Measurements from ENCODE around the gene SH2D3C. TPM values are rescaled to one million over a fixed set of nuclear protein-coding genes. Genes with fewer than 3 reads are reported as not detected.

SH2D3C gene
- total RNA-seq, 1 donor from 2014 or later: not detected

DNA sequence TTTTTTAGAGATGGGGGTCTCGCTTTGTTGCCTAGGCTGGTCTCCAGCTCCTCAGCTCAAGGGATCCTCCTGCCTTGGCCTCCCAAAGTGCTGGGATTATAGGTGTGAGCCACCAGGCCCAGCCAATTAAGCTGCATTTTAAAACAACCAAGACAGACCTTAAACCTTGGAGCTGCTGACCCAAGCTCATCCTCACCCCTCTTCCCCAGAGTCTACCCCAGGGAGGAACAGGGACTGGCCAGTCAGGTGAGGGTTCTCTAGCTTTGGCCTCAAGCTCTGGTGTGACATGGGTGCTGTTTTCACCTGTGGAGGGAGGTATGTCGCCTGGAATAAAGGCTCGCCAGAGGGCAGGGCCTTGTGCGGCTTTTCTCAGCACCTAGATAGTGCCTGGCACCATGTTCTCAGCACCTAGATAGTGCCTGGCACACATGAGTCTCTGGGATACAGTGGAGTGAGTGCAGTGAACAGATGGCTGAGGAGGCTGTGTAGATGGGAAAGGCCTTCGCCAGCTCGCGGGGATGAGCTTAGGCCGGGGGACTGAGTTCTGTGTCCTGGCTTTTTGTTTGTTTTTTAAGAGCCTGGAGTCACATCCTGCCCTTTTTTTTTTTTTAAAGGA is 14.7 kb upstream of the SH2D3C start:
- Histone ChIP-seq H3K36me3 (ENCODE audit: control insufficient read depth, insufficient read depth, low read length) (peaks cover 25% of the 10 kb centered on the region), H3K27me3 (ENCODE audit: control insufficient read depth, insufficient read depth, low read length) (no peaks in the 10 kb centered on the region), H3K4me3 (ENCODE audit: low read depth, low read length) (no peak overlapping the region)
- FAIRE-seq: no peak
- DNase-seq (ENCODE audit: low read depth): no peak
- TF ChIP-seq, protein P1, sequence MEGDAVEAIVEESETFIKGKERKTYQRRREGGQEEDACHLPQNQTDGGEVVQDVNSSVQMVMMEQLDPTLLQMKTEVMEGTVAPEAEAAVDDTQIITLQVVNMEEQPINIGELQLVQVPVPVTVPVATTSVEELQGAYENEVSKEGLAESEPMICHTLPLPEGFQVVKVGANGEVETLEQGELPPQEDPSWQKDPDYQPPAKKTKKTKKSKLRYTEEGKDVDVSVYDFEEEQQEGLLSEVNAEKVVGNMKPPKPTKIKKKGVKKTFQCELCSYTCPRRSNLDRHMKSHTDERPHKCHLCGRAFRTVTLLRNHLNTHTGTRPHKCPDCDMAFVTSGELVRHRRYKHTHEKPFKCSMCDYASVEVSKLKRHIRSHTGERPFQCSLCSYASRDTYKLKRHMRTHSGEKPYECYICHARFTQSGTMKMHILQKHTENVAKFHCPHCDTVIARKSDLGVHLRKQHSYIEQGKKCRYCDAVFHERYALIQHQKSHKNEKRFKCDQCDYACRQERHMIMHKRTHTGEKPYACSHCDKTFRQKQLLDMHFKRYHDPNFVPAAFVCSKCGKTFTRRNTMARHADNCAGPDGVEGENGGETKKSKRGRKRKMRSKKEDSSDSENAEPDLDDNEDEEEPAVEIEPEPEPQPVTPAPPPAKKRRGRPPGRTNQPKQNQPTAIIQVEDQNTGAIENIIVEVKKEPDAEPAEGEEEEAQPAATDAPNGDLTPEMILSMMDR (IDR thresholded peaks at IDR 0.05; ENCODE audit: insufficient read depth, low read length, severe bottlenecking): no peak

DNA sequence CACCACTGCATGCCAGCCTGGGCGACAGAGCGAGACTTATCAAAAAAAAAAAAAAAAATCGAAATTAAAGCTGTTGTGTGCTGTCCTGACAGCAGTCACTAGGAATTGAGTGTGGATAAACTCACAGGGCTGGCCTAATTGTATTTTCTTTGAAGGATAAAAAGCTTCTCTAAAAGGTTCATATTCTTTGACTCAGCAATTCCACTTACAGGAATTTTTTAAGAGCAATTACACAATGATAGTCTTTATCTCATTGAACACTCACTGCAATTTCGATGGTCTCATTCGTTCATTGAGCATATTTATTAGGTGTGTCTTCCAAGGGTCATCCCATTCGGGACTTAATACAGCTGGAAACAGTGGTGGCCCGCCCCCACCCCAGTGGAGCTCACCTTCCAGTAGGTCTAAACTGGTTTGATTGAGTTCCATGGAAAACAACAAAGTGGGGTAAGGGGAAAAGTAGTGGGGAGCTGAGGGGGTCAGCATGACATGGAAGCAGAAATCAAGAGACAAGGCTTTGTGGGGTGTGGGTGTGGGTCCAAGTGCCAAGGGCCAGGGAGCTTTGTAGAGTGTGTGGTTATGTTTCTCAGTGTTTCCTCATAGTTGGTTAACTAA is 14.1 kb upstream of the SH2D3C start:
- FAIRE-seq (no peak), DNase-seq (ENCODE audit: low read depth) (no peak)
- TF ChIP-seq, protein P1 (IDR thresholded peaks at IDR 0.05; ENCODE audit: insufficient read depth, low read length, severe bottlenecking): no peak
- Histone ChIP-seq H3K4me3 (ENCODE audit: low read depth, low read length) (no peak overlapping the region), H3K36me3 (ENCODE audit: control insufficient read depth, insufficient read depth, low read length) (peaks cover 32% of the 10 kb centered on the region), H3K27me3 (ENCODE audit: control insufficient read depth, insufficient read depth, low read length) (no peaks in the 10 kb centered on the region)

DNA sequence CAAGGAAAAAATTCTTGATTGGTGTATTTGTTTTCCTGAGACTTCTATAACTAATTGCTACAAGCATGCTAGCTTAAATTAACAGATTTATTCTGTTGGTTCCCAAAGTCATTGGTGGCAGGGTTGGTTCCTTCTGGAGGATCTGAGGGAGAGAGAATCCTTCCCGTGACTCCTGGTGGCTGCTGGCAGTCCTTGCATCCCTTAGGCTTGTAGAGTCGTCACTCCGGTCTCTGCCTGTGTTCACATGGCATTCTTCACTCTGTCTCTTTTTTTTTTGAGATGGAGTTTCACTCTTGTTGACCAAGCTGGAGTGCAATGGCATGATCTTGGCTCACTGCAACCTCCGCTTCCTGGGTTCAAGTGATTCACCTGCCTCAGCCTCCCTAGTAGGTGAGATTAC is 12.6 kb upstream of the SH2D3C start:
- TF ChIP-seq, protein P1 (IDR thresholded peaks at IDR 0.05; ENCODE audit: insufficient read depth, low read length, severe bottlenecking): no peak
- Histone ChIP-seq H3K27me3 (ENCODE audit: control insufficient read depth, insufficient read depth, low read length) (no peaks in the 10 kb centered on the region), H3K36me3 (ENCODE audit: control insufficient read depth, insufficient read depth, low read length) (peaks cover 38% of the 10 kb centered on the region), H3K4me3 (ENCODE audit: low read depth, low read length) (no peak overlapping the region)
- no peak for FAIRE-seq
- DNase-seq (ENCODE audit: low read depth): no peak

DNA sequence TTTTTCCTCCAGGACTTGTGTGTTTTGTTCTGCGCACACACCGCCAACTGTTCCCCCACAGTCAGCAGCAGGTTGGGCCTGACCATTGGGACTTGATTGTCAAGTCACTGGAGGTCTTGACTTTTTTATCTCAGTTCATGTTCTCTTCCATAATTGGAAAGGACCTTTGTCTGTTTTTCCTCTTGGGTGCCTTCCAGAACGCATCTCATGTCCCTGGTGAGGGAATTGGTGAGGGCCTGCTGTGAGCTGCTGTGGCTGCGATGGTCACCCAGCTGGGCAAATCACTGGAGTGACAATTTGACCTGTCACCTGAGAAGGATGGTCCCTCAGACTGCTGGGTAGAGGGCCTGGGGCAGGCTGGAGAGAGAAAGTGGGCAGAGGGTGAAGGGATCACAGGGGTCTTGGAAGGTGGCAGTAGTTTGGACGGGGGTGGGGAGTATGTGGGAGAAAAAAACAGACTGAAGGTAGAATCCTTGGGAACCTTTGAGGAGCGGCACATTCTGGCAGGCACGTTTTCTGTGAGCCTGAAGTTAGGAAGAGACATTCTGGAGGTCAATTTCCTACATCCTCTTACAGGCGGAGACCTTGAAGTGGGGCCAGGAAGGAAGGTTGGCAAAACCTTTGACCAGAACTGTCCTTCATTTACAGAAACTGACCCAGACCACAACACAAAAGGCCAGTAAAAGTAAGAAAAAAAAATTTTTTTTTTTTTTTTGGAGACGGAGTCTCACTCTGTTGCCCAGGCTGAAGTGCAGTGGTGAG is 11.8 kb upstream of the SH2D3C start:
- no peak for FAIRE-seq
- H3K27me3 ChIP-seq (ENCODE audit: control insufficient read depth, insufficient read depth, low read length): no peaks in the 10 kb centered on the region
- H3K4me3 ChIP-seq (ENCODE audit: low read depth, low read length): no peak overlapping the region
- H3K36me3 ChIP-seq (ENCODE audit: control insufficient read depth, insufficient read depth, low read length): peaks cover 38% of the 10 kb centered on the region
- no peak for DNase-seq (ENCODE audit: low read depth)
- TF ChIP-seq, protein P1 (IDR thresholded peaks at IDR 0.05; ENCODE audit: insufficient read depth, low read length, severe bottlenecking): no peak

DNA sequence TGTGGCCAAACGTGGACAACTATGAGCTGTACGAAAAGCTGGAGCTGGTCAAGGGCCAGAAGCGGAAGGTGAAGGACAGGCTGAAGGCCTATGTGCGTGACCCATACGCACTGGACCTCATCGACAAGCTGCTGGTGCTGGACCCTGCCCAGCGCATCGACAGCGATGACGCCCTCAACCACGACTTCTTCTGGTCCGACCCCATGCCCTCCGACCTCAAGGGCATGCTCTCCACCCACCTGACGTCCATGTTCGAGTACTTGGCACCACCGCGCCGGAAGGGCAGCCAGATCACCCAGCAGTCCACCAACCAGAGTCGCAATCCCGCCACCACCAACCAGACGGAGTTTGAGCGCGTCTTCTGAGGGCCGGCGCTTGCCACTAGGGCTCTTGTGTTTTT is 10.7 kb upstream of the SH2D3C start:
- TF ChIP-seq, protein P1 (IDR thresholded peaks at IDR 0.05; ENCODE audit: insufficient read depth, low read length, severe bottlenecking): no peak
- Histone ChIP-seq H3K27me3 (ENCODE audit: control insufficient read depth, insufficient read depth, low read length) (no peaks in the 10 kb centered on the region), H3K36me3 (ENCODE audit: control insufficient read depth, insufficient read depth, low read length) (peaks cover 38% of the 10 kb centered on the region), H3K4me3 (ENCODE audit: low read depth, low read length) (no peak overlapping the region)
- DNase-seq (ENCODE audit: low read depth) (no peak), FAIRE-seq (no peak)
